GM08714 (cell line): Measurements from ENCODE around the gene PDZRN4.
"Not testable (repeated sequence)": the region's sequence is repeated elsewhere in the genome, so short reads cannot be mapped to it uniquely, and the experiment has no call there.

ENCODE experiments used
- H3K4me3 ChIP-seq: fragments of 200-500 bp; sonication (Bioruptor generic); 2 replicates; pipeline ENCODE4 v1.5.1; 2014; ENCODE audit warnings: mild to moderate bottlenecking, low read length, inconsistent platforms
- ZNF274 ChIP-seq: IDR thresholded peaks from 2 replicates; pipeline ENCODE4 v1.6.1; 2012; ENCODE audit warnings: mild to moderate bottlenecking, low read depth, low read length

PDZRN4 gene

DNA sequence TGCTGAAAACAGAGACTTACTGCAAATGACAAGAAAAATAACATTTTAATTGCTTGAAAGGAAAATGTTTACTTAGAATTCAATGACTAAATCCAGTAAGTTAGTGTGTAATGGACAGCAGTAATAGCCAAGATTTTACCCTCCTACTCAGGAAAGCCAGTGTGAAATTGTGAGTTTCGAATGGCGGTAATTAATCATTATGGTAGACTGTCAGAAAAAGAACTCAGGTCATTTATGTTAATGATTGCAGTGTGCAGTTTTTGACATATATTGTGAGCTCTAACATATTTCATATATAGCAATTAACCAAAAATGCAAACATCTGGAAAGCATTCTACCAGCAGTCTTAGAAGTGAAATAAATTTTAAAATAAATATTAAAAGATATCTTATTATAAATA is 60.3 kb downstream of the PDZRN4 start:
- no peak overlapping the region for H3K4me3 ChIP-seq
- TF ChIP-seq ZNF274, result no peak

DNA sequence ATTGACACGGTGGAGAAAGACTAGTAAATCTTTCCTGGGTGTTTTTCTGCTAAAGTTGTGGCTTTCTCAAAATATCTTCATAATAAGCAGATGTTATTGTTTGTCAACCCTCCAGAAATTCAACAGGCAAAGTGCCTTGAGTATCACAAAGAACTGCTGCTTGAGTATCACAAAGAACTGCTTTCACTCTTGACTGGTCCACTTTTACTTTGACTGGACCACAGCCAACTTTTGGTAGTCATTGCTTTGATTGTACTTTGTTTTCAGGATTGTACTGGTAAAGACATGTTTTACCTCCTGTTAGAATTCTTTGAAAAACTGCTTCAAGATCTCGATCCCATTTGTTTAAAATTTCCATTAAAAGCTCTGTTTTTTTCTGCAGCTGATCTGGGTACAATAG is 62.6 kb downstream of the PDZRN4 start:
- no peak for TF ChIP-seq ZNF274
- H3K4me3 ChIP-seq, result no peak overlapping the region

DNA sequence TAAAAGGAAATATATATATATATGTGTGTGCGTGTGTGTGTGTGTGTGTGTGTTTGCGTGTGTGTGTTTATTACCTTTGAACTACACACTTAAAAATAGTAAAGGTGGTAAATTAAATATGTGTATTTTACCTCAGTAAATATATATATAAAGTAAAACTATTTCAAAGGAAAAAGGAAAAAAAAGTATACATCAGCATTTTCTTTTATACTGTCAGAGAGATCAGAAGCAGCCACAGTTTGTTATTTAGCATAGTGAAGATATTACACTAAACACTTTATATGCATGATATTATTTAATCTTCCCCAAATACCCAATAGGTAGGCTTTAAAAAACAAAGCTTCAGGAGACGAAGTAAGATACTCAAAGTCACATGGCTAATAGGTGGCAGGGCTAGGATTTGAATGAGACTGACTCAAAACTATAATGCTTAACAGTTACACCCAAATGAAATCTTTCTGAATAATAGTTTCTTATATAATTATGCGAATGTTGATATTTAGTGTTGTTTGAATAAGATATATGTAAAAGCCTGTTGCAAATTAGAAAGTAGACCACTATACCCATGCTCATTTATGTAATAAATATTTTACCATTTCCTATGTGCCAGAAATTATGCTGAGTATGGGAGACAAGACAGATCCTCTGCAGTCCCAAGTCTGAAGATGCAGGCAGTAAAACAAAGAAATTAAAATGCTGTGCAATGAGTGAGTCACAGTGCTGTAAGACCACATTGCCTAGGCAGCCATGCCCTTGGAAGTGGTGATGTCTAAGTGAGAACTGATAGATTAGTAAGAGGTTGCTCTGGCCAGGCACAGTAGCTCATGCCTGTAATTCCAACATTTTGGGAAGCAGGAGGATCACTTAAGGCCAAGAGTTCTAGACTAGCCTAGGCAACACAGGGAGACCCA is 66.1 kb downstream of the PDZRN4 start:
- TF ChIP-seq ZNF274, result no peak

DNA sequence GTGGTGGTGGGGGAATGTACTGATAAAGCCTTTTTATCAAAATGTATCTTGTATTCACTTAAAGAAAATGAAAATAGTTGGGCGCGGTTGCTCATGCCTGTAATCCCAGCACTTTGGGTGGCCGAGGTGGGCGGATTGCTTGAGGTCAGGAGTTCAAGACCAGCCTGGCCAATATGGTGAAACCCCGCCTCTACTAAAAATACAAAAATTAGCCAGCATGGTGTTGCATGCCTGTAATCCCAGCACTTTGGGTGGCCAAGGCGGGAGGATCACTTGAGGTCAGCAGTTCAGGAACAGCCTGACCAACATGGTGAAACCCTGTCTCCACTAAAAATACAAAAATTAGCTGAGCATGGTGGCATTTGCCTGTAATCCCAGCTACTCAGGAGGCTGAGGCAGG is 75.1 kb downstream of the PDZRN4 start:
- not testable (repeated sequence) for H3K4me3 ChIP-seq

More for the DNA sequence above, 66.1 kb downstream of the PDZRN4 start:
- H3K4me3 ChIP-seq, result no peak overlapping the region

DNA sequence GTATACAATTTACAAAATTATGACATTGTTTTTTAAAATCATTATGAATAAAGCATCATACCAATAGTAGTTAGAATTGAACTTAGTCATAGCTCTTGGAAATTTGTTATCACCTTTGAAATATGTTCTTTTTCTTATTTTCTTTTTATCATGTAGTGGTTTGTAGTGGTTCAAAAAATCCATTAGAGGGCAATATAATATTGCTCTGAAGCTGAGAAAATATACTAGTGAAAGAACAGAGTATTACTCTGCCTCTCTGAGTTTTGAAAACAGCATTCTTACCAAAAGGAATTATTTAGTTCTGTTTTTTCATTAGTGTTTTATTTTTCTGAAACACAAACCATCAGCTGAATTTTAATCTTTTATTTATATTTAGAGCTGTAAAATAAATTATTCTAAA is 76.2 kb downstream of the PDZRN4 start:
- no peak overlapping the region for H3K4me3 ChIP-seq
- TF ChIP-seq ZNF274, result no peak

DNA sequence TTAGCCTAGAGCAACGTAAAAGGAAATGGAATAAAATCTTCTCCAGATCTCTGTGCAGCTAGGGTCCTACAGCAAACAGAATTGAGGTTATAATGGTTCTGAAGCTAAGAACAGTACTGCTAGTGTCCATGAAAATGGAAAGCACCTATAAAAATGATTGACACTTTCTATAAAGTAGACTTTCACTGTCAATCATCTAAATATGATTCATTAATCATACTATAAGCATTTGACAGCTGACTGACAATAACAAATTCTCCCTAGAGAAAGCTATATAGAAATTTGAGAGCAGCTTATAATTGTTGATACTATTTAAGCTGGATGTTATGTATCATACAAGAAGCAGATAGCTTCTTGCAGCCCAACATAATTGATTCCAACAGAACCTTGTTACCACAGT is 80.9 kb downstream of the PDZRN4 start:
- no peak for TF ChIP-seq ZNF274
- no peak overlapping the region for H3K4me3 ChIP-seq

DNA sequence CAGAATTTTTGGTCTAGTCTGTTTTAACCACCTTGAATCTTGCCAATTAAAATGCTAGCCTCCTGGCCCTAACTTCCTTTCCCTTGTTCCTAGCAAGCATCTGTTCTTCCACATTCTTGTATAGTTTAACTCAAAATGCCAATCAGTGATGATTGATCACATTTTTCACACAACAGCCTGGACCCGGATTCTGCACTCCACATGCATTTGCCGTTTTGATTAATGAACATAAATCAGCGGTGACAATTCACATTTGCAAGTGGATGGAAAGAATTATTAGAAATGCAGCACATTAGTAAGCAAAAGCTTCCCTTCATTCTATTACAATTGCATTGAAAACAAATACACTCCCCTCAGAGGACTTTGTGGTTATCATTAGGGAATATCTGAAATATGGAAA is 83.4 kb downstream of the PDZRN4 start:
- no peak overlapping the region for H3K4me3 ChIP-seq
- TF ChIP-seq ZNF274, result no peak

DNA sequence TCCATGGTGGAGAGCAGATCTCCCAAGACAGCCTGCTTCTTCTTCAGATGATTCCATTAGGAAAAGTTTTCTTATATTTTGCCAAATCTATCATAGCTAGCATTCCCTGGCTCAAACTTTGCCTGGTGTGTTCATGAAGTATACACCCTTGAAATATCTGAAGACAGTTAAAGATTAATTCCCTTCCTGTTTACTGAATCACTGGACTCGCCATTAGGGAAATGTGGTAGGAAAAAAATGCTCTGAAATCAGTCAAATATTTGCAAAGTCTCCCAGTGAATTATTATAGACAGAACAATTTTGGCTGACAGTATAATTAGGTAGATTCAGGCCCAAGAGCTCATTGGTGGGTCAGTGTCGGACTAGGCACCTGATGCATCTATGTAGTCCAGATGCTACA is 86.5 kb downstream of the PDZRN4 start:
- no peak for TF ChIP-seq ZNF274
- H3K4me3 ChIP-seq, result no peak overlapping the region

DNA sequence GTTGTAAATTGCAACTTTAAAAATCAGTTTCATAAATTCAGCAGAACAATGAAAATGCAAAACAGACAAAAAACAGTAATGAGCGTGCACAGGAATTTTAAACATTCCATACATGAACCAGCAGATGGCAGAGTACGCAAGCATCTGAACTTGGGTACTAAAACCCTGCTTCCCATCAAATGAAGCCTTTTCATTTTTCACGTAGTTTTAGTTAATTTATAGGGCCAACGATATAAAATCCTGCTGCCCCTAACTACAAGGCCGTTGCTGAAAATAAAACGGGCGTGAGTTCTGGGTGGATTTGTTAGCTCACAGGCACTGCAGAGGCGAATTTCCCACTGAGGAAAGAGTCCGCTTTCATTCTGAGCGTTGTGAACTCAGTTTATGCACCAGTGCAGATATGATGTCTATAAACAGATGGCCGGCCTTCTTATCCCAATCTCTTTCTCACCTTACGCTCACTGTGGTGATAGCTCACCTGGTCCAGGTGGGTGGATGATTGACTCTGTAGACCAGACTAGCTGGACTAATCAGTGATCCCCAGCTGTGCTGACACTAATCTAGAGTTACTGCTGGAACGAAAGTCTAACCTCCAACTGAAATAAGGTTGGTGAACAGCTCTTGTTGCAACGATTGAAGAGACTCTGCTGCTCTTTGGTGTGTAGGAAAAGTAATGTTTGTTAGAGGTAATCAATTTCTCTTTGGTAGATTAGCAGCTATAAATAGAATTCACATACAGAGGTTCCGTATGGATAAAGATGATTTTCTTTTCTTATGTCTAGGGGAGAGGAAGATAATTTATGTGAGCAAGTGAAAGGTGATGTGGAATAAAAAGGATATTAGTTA is 89.2 kb downstream of the PDZRN4 start:
- TF ChIP-seq ZNF274, result no peak
- no peak overlapping the region for H3K4me3 ChIP-seq

DNA sequence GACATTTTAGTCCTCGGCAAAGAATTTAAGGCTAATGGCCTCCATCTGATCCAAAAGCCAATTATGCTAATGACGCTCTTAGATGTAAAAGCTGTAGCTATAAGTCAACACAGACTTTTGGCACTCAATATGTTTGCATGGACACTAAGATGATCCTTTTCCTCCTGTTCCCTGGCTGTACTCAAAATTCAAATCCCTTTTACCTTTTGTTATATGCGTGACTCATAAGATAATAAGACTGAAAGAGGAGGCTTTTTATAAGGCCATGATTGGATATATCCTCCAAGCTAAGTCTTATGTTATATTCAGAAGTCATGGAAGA is 89.8 kb downstream of the PDZRN4 start:
- no peak overlapping the region for H3K4me3 ChIP-seq
- no peak for TF ChIP-seq ZNF274

DNA sequence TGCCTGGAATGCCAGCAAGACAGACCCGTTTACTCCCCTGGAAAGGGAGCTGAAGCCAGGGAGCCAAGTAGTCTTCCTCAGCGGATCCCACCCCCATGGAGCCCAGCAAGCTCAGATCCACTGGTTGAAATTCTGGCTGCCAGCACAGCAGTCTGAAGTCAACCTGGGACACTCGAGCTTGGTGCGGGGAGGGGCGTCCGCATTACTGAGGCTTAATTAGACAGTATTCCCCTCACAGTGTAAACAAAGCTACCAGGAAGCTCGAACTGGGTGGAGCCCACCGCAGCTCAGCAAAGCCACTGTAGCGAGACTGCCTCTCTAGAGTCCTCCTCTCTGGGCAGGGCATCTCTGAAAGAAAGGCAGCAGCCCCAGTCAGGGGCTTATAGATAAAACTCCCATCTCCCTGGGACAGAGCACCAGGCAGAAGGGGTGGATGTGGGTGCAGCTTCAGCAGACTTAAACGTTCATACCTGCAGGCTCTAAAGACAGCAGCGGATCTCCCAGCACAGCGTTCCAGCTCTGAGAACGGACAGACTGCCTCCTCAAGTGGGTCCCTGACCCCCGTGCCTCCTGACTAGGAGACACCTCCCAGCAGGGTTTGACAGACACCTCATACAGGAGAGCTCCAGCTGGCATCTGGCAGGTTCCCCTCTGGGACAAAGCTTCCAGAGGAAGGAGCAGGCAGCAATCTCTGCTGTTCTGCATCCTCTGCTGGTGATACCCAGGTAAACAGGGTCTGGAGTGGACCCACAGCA is 92.4 kb downstream of the PDZRN4 start:
- H3K4me3 ChIP-seq, result not testable (repeated sequence)

DNA sequence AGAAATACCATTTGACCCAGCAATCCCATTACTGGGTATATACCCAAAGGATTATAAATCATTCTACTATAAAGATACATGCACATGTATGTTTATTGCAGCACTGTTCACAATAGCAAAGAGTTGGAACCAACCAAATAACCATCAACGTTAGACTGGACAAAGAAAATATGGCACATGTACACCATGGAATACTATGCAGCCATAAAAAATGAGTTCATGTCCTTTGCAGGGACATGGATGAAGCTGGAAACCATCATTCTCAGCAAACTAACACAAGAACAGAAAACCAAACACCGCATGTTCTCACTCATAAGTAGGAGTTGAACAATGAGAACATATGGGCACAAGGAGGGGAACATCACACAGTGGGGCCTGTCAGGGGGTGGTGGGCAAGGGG is 97.3 kb downstream of the PDZRN4 start:
- not testable (repeated sequence) for H3K4me3 ChIP-seq

DNA sequence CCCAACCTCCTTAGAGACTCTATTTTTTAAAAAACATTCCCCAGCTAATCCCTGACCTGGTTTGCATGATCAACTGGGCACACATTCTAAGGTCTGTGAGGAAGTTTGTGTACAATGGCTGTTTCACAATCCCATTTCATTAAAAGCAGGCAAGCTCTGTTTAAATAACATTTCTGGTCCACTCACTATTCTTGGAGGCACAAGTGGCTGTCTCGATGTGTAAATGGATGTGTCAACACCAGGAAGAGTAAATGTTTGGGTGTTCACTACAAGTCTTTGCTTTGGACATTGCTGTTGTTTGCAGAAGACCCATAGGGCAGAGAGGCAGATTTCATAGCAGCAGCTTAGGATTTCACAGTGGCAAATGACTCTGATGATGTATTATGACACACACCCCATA is 98.3 kb downstream of the PDZRN4 start:
- TF ChIP-seq ZNF274, result no peak
- no peak overlapping the region for H3K4me3 ChIP-seq

DNA sequence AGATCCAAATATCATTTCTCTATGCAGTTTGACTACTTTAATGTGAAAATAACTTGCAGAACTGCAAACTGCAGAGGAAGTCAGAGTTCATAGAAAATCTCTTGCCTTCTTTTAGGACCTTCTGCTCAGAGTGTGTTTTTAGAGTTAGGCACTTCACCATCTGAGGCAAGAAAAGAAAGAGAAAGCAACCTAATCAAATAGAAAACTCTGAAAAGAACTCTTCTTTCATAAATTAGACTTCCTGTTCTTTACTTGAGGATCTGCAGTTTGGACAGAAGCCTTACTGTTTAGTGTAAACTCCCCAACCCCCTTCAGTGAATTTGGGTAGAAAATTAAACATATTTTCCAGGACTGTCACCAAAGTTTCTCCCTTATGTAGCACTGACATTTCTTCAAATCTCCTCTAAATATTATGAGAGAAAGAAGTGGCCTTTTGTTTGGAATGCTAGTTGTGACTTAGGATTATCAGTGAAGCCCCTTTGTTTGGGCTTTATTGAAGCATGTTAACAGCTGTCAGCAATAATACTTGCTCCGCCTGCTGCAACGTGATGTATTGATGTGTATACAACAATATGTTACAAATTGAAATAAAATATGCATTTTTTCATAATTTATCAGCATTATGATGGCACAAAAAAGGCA is 99.5 kb downstream of the PDZRN4 start:
- TF ChIP-seq ZNF274, result no peak
- no peak overlapping the region for H3K4me3 ChIP-seq

DNA sequence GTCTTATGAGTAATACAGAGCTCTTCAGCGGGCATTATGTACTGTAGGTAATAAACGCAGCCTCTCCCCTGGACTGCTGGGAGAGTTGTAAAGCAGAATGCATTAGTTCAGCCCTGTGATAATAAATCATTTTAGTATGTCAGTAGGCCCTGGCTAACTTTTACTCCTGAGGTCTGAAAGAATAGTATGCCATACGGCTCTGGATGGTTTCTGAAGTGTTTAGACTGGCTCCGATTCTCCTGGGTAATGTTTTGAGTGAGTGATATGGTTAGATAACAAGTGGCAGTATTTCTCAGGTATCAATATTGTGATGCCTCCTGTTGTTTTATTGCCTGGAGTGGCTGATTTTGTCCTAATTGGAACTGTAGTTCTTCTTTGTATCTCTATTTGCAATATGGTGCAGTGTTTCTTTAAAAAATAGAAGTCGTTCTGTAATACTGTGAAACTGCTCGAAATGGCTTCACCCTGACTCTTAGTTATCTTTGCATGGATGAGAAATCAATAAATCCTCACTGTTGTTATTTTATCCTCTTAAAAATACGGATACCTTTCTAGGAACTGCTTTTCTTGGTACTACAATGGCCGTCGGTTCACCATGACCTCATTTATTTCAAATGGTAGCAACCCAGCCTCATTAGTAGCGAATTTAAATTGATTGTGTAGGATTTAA is 100.2 kb downstream of the PDZRN4 start:
- no peak for TF ChIP-seq ZNF274
- H3K4me3 ChIP-seq, result no peak overlapping the region
